ENCODE results near the gene FOSL2.

DNA sequence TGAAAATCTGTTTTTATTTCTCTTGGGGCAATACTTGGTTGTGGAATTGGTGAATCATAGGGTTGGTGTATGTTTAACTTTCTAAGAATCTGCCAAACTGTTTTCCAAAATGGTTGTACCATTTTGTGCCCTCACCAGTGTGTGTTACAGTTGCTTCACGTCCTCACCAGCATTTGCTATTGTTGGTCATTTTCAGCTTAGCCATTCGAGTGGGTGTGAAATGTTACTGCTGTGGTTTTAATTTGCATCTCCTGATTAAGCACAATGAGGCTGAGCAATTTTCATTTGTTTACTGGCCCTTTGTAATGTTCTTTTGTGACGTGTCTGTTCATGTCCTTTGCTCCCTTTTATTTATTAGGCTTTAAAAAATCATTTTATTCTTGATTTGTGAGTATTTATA is 49.7 kb downstream of the FOSL2 start:
- TF ChIP-seq ZFP3 (tag by site-specific recombination; IDR thresholded peaks at IDR 0.05; ENCODE audit: low read depth) (no peak), YY1 (tag by site-specific recombination; IDR thresholded peaks at IDR 0.05) (no peak), ZNF621 (tag by site-specific recombination; IDR thresholded peaks at IDR 0.05) (no peak), ZFP37 (tag by site-specific recombination; IDR thresholded peaks at IDR 0.05) (no peak), ZNF239 (tag by site-specific recombination; IDR thresholded peaks at IDR 0.05) (no peak), GLI4 (tag by site-specific recombination; IDR thresholded peaks at IDR 0.05) (no peak), KLF10 (tag by site-specific recombination; IDR thresholded peaks at IDR 0.05) (no peak), ZNF747 (tag by site-specific recombination; IDR thresholded peaks at IDR 0.05) (no peak)
- TF ChIP-seq, protein P1, sequence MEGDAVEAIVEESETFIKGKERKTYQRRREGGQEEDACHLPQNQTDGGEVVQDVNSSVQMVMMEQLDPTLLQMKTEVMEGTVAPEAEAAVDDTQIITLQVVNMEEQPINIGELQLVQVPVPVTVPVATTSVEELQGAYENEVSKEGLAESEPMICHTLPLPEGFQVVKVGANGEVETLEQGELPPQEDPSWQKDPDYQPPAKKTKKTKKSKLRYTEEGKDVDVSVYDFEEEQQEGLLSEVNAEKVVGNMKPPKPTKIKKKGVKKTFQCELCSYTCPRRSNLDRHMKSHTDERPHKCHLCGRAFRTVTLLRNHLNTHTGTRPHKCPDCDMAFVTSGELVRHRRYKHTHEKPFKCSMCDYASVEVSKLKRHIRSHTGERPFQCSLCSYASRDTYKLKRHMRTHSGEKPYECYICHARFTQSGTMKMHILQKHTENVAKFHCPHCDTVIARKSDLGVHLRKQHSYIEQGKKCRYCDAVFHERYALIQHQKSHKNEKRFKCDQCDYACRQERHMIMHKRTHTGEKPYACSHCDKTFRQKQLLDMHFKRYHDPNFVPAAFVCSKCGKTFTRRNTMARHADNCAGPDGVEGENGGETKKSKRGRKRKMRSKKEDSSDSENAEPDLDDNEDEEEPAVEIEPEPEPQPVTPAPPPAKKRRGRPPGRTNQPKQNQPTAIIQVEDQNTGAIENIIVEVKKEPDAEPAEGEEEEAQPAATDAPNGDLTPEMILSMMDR (tag by site-specific recombination; IDR thresholded peaks at IDR 0.05), result no peak
- TF ChIP-seq, protein P2, sequence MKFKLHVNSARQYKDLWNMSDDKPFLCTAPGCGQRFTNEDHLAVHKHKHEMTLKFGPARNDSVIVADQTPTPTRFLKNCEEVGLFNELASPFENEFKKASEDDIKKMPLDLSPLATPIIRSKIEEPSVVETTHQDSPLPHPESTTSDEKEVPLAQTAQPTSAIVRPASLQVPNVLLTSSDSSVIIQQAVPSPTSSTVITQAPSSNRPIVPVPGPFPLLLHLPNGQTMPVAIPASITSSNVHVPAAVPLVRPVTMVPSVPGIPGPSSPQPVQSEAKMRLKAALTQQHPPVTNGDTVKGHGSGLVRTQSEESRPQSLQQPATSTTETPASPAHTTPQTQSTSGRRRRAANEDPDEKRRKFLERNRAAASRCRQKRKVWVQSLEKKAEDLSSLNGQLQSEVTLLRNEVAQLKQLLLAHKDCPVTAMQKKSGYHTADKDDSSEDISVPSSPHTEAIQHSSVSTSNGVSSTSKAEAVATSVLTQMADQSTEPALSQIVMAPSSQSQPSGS (tag by site-specific recombination; IDR thresholded peaks at IDR 0.05; ENCODE audit: low read depth), result no peak

Data from HEK293 (cell line).